ENCODE data around the gene AUP1. TPM values are rescaled to one million over a fixed set of nuclear protein-coding genes. Genes with fewer than 3 reads are reported as not detected.
A peak's percentile ranks its signal among the peaks of the same experiment; 100 is the strongest.

Gene AUP1
- total and polyA plus RNA-seq, 2 of the 4 experiments (the other 2 are of a cell fraction), result 47.5 to 100.0 TPM

DNA sequence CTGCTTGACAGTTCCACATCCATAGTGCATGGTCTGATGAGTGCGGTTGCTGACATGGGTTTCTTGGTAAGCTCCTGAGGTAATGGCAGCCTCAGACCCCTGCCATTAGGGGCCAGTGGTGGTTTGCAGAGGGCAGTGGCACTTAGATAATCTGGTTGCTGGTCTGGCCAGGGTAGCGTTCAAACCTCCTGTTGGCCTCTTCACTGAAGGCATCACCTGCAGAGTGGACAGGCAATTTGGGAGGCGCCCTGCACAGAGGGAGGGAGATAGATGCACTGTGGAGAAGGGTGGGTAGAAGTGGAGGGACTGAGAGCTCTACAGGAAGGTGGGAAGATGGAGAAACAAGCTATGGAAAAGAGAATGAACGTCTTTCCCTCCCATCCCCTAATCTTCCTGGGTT lies 4.0 kb upstream of the AUP1 start:
- ChIA-PET CTCF (interaction anchor here (1.0 kb wide), 1 partner anchor 17 kb away, joined by 3 read pairs; no protein-coding TSS in a partner anchor), POLR2A (ENCODE audit: unreplicated experiment) (no interaction called here)
- H3K23ac ChIP-seq (ENCODE audit: low read depth, low read length), result no peak overlapping the region
- WGBS, 2 experiments (ENCODE audit: extremely low coverage in 2 of 2, insufficient read length in 1 of 2), result no CpG with 5 or more reads among the region's 4 CpGs
- H3K9me1 ChIP-seq (ENCODE audit: insufficient read depth, low read length), result peaks cover 9% of the 10 kb centered on the region
- no peak for ATAC-seq (ENCODE audit: low read depth)
- H3K27ac ChIP-seq (ENCODE audit: insufficient read depth, low read length), result no peak overlapping the region
- H3K9me3 ChIP-seq (ENCODE audit: control insufficient read depth, insufficient read depth, low read length), result no peaks in the 10 kb centered on the region
- dilution Hi-C loops (cut with HindIII; ENCODE audit: low sequenced_read_pairs, unreplicated experiment), result no loop called here
- no peak overlapping the region for H2BK20ac ChIP-seq (ENCODE audit: low read depth, low read length)
- H3K14ac ChIP-seq (replicated peaks; ENCODE audit: low read depth, low read length), result no peak overlapping the region
- H2AK5ac ChIP-seq (ENCODE audit: low read depth, low read length), result no peak overlapping the region
- TF ChIP-seq USF2 (IDR thresholded peaks at IDR 0.05; ENCODE audit: low read depth, low read length) (no peak), MAZ (IDR thresholded peaks at IDR 0.05; ENCODE audit: borderline replicate concordance, low read depth, low read length) (no peak)
- no peak overlapping the region for H3K4me3 ChIP-seq (ENCODE audit: insufficient read depth, low read depth, low read length)
- H2BK120ac ChIP-seq (ENCODE audit: low read depth, low read length), result no peak overlapping the region
- no peaks in the 10 kb centered on the region for H3K27me3 ChIP-seq (ENCODE audit: control insufficient read depth, insufficient read depth, low read length)
- no peak overlapping the region for H2BK5ac ChIP-seq (ENCODE audit: low read depth, low read length, poor library complexity, severe bottlenecking)
- DNase-seq, result no peak
- peaks cover 24% of the 10 kb centered on the region for H3K36me3 ChIP-seq (ENCODE audit: control insufficient read depth, insufficient read depth, low read length)
- intact Hi-C loops (cut with micrococcal nuclease), result no loop called here
- H4K5ac ChIP-seq (ENCODE audit: low read depth, low read length), result no peak overlapping the region
- no peak overlapping the region for H3K4me2 ChIP-seq (ENCODE audit: low read depth, low read length)
- H3K18ac ChIP-seq (ENCODE audit: low read depth, low read length), result no peak overlapping the region
- no peak overlapping the region for H4K8ac ChIP-seq (ENCODE audit: low read depth in 2 of 2, low read length in 2 of 2)
- no peak overlapping the region for H3K56ac ChIP-seq (ENCODE audit: extremely low read depth, insufficient read depth, low read length)
- H2AFZ ChIP-seq (replicated peaks; ENCODE audit: low read length, poor library complexity), result no peak overlapping the region
- in situ Hi-C loops (cut with MboI; ENCODE audit: low sequenced_read_pairs), result no loop called here
- peaks cover 10% of the 10 kb centered on the region for H3K4me1 ChIP-seq (ENCODE audit: control insufficient read depth, insufficient read depth, low read length)
- H4K20me1 ChIP-seq (ENCODE audit: insufficient read depth, low read length), result peaks cover 3% of the 10 kb centered on the region; the same call in 1 of the 2 replicates
- H2BK15ac ChIP-seq (ENCODE audit: low read depth, low read length), result no peak overlapping the region
- BruUV-seq (replicated peaks), result no TSS peak
- peaks cover 16 to 33% of the 10 kb centered on the region in 2 experiments for H3K79me1 ChIP-seq (ENCODE audit: low read depth in 1 of 2, low read length in 2 of 2)
- peak overlapping the region; percentile 33 for H2AK9ac ChIP-seq (replicated peaks; ENCODE audit: low read depth, low read length, poor library complexity)
- no peak overlapping the region for H3K4ac ChIP-seq (ENCODE audit: low read depth, low read length)
- H4K91ac ChIP-seq (ENCODE audit: insufficient read depth, low read depth, low read length), result no peak overlapping the region
- H3K9ac ChIP-seq (ENCODE audit: low read depth, low read length), result no peak overlapping the region

Measured in IMR-90 (cell line).